GM12878 (cell line): ENCODE data around the gene ADAMTSL5. TPM values are rescaled to one million over a fixed set of nuclear protein-coding genes. Genes with fewer than 3 reads are reported as not detected.

Source experiments
- ATAC-seq: fragments of 200-7000 bp; cut with Tn5 transposase; 3 replicates; pipeline ENCODE4 v1.9.1; 2020; ENCODE audit warnings: mild to moderate bottlenecking, moderate library complexity
- BruUV-seq: library from RNA; stranded (reverse); fragments of 400-500 nt; replicated peaks from 2 replicates; lab custom pipeline; 2021; lab: Mats Ljungman, UMichigan
- CTCF ChIA-PET: fragments of 300-600 bp; sonication (Branson Sonifier 250); formaldehyde crosslinking; extraction: SDS; loops from one replicate; lab custom pipeline; 2021; ENCODE audit warnings: inconsistent platforms; lab: Yijun Ruan, JAX
- POLR2A ChIA-PET: fragments of 350-600 bp; formaldehyde crosslinking; extraction: SDS; loops from one replicate; lab custom pipeline; 2021; ENCODE audit warnings: inconsistent platforms; lab: Charles Lee
- RAD21 ChIA-PET: fragments of 300-600 bp; sonication (Branson Sonifier 250); formaldehyde crosslinking; loops from one replicate; lab custom pipeline; 2023; ENCODE audit warnings: antibody characterized with exemption; ENCODE audit not compliant: unreplicated experiment; lab: Charles Lee
- SMC1A ChIA-PET: fragments of 300-600 bp; sonication (Branson Sonifier 250); formaldehyde crosslinking; loops from one replicate; lab custom pipeline; 2023; ENCODE audit not compliant: unreplicated experiment, uncharacterized antibody; lab: Charles Lee
- DNase-seq: peaks from one replicate; pipeline ENCODE4 v3.0.0-alpha.2; 2011; ENCODE audit warnings: low read depth, low spot score
- FAIRE-seq: peaks from 3 replicates; lab custom pipeline; 2011; peaks lifted over from hg19 to GRCh38; lab: Jason Lieb, UNC
- H2AFZ ChIP-seq: 2 replicates; pipeline ENCODE4 v1.6.0; 2011; ENCODE audit warnings: low read depth, low read length, control low read depth; ENCODE audit not compliant: control insufficient read depth
- H3K27ac ChIP-seq: 2 replicates; pipeline ENCODE4 v1.5.1; 2011; ENCODE audit warnings: control low read depth; ENCODE audit not compliant: control insufficient read depth, insufficient read depth
- H3K27me3 ChIP-seq, 2 experiments: replicated peaks in 1 of 2; 2 replicates each; pipeline versions ENCODE4 v1.6.0 to v1.6.1; 2011; ENCODE audit warnings: low read length in 1 of 2; ENCODE audit not compliant: control insufficient read depth in 2 of 2, insufficient read depth in 2 of 2
- H3K36me3 ChIP-seq, 2 experiments: 2 replicates each; pipeline ENCODE4 v1.5.1; 2011; ENCODE audit warnings: low read length in 1 of 2; ENCODE audit not compliant: control insufficient read depth in 2 of 2, insufficient read depth in 2 of 2
- H3K4me1 ChIP-seq: 2 replicates; pipeline ENCODE4 v1.6.1; 2011; ENCODE audit warnings: mild to moderate bottlenecking, low read length, moderate library complexity, mixed read lengths; ENCODE audit not compliant: control insufficient read depth, insufficient read depth
- H3K4me2 ChIP-seq: 2 replicates; pipeline ENCODE4 v1.6.0; 2011; ENCODE audit warnings: control low read depth; ENCODE audit not compliant: control insufficient read depth, insufficient read depth
- H3K4me3 ChIP-seq: fragments of 200-600 bp; sonication (generic); 2 replicates; pipeline ENCODE4 v1.5.1; 2016
- H3K79me2 ChIP-seq: 2 replicates; pipeline ENCODE4 v1.6.0; 2011; ENCODE audit warnings: low read length; ENCODE audit not compliant: control insufficient read depth, insufficient read depth
- H3K9ac ChIP-seq: 2 replicates; pipeline ENCODE4 v1.8.0; 2011; ENCODE audit warnings: low read length, control low read depth, mixed read lengths; ENCODE audit not compliant: control insufficient read depth, insufficient read depth
- H3K9me3 ChIP-seq: replicated peaks from 3 replicates; pipeline ENCODE4 v1.5.1; 2011; ENCODE audit warnings: mild to moderate bottlenecking, low read length; ENCODE audit not compliant: control insufficient read depth, insufficient read depth
- H4K20me1 ChIP-seq: 2 replicates; pipeline ENCODE4 v1.6.0; 2011; ENCODE audit not compliant: control insufficient read depth, insufficient read depth
- MTA2 ChIP-seq: fragments of 450-650 bp; IDR thresholded peaks from 2 replicates; pipeline ENCODE4 v1.6.1; 2016; ENCODE audit warnings: low read depth, mild to moderate bottlenecking, moderate library complexity
- STAT3 ChIP-seq: IDR thresholded peaks from 2 replicates; pipeline ENCODE4 v1.6.1; 2011; ENCODE audit warnings: low read depth, low read length, improper control_type of control experiment
- SUZ12 ChIP-seq: fragments of 200-600 bp; sonication (generic); IDR thresholded peaks from one replicate; pipeline ENCODE4 v1.6.1; 2018; ENCODE audit warnings: antibody characterized with exemption, mild to moderate bottlenecking; ENCODE audit not compliant: unreplicated experiment
- ZNF217 ChIP-seq: fragments of 450-650 bp; IDR thresholded peaks from 2 replicates; pipeline ENCODE4 v1.6.1; 2017; ENCODE audit warnings: antibody characterized with exemption, mild to moderate bottlenecking
- WGBS: methylation state at CpG from one replicate; pipeline ENCODE4 v1.1.6; 2016; ENCODE audit warnings: low lambda C conversion rate; ENCODE audit not compliant: insufficient replicate concordance, insufficient coverage; ENCODE audit errors: missing lambda C conversion rate; 5-methylcytosine and 5-hydroxymethylcytosine counted together
- in situ Hi-C: fragments of 300-500 bp; cut with MboI; formaldehyde crosslinking; loops from 9 replicates; pipeline ENCODE4 v1.14.3; 2018; ENCODE audit warnings: mixed read lengths
- intact Hi-C: fragments of 100-400 bp; cut with micrococcal nuclease; formaldehyde crosslinking; loops from one replicate; pipeline ENCODE4 v1.14.2; 2022; ENCODE audit not compliant: unreplicated experiment
- polyA plus RNA-seq, 11 experiments: library from polyadenylated mRNA; depleted of rRNA in 4 of 11; unstranded in 6 of 11; stranded (reverse) in 5 of 11; fragments of >200 nt; fragmentation: Nextera tagmentation in 4 of 11; fragmentation: Illumina TruSeq in 1 of 11; extraction: Ambion mirVana in 4 of 11; extraction: Trizol in 1 of 11; gene quantifications; 1 replicate in 1 of 11; 2 replicates in 10 of 11; pipeline versions ENCODE4 v1.2.1 to v1.2.3, GENCODE V29; 2011 to 2016; ENCODE audit warnings: inconsistent platforms in 2 of 11, missing spikeins in 2 of 11, low read depth in 1 of 11
- total RNA-seq, 4 experiments: library from RNA; depleted of rRNA in 3 of 4; stranded (reverse); fragments of >200 nt in 3 of 4; fragmentation: Illumina TruSeq in 1 of 4; extraction: Trizol in 1 of 4; gene quantifications; 2 replicates each; pipeline versions ENCODE4 v1.2.1 to v1.2.3, GENCODE V29; 2013 to 2021
- TF ChIP-seq, protein P1 (sequence below): IDR thresholded peaks from 2 replicates; pipeline ENCODE4 v1.6.1; 2012; ENCODE audit warnings: improper control_type of control experiment, low read depth, low read length; ENCODE audit not compliant: insufficient replicate concordance
- TF ChIP-seq, protein P2 (sequence below): IDR thresholded peaks from 2 replicates; pipeline ENCODE4 v1.6.1; 2012; ENCODE audit warnings: mild to moderate bottlenecking, low read depth, low read length
- TF ChIP-seq, protein P3 (sequence below): fragments of 450-650 bp; IDR thresholded peaks from 2 replicates; pipeline ENCODE4 v1.6.1; 2017; ENCODE audit warnings: mild to moderate bottlenecking, moderate library complexity
- TF ChIP-seq, protein P4 (sequence below): IDR thresholded peaks from 2 replicates; pipeline ENCODE4 v1.6.1; 2012; ENCODE audit warnings: low read depth, low read length, improper control_type of control experiment

Gene ADAMTSL5
- total and polyA plus RNA-seq, 10 of the 15 experiments (the other 5 are each of a cell fraction or from before 2014, with no cell fraction given) = 0.04 to 0.83 (median 0.32) TPM; not detected in 4

DNA sequence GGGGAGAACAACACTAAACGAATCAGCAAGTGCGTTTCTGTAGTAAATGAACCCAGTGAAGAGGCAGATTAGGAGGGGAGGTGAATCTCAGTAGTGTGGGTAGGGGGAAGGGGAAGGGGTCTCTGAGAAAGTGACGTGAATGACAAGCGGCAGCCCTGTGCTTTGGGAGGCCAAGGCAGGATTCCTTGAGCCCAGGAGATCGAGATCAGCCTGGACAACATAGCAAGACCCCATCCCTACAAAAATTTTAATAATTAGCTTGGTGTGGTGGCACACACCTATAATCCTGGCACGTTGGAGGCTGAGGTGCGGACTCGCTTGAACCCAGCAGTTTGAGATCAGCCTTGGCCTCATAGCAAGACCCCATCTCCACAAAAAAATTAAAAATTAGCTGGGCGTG, 19.2 kb upstream of the ADAMTSL5 start:
- POLR2A ChIA-PET = no interaction called here
- in situ Hi-C loops (no loop called here), intact Hi-C loops (no loop called here)
- Histone ChIP-seq H3K79me2 (no peaks in the 10 kb centered on the region), H3K27ac (no peak overlapping the region), H3K27me3 (no peaks in the 10 kb centered on the region), H3K9me3 (no peaks in the 10 kb centered on the region), H3K4me3 (no peak overlapping the region), H4K20me1 (no peaks in the 10 kb centered on the region), H3K4me2 (no peak overlapping the region), H3K36me3 (no peaks in the 10 kb centered on the region), H3K9ac (no peak overlapping the region), H3K4me1 (no peaks in the 10 kb centered on the region), H2AFZ (no peak overlapping the region)
- BruUV-seq = no TSS peak
- no peak for FAIRE-seq
- SMC1A ChIA-PET = no interaction called here
- no peak for DNase-seq
- RAD21 ChIA-PET = no interaction called here
- TF ChIP-seq, protein P1, sequence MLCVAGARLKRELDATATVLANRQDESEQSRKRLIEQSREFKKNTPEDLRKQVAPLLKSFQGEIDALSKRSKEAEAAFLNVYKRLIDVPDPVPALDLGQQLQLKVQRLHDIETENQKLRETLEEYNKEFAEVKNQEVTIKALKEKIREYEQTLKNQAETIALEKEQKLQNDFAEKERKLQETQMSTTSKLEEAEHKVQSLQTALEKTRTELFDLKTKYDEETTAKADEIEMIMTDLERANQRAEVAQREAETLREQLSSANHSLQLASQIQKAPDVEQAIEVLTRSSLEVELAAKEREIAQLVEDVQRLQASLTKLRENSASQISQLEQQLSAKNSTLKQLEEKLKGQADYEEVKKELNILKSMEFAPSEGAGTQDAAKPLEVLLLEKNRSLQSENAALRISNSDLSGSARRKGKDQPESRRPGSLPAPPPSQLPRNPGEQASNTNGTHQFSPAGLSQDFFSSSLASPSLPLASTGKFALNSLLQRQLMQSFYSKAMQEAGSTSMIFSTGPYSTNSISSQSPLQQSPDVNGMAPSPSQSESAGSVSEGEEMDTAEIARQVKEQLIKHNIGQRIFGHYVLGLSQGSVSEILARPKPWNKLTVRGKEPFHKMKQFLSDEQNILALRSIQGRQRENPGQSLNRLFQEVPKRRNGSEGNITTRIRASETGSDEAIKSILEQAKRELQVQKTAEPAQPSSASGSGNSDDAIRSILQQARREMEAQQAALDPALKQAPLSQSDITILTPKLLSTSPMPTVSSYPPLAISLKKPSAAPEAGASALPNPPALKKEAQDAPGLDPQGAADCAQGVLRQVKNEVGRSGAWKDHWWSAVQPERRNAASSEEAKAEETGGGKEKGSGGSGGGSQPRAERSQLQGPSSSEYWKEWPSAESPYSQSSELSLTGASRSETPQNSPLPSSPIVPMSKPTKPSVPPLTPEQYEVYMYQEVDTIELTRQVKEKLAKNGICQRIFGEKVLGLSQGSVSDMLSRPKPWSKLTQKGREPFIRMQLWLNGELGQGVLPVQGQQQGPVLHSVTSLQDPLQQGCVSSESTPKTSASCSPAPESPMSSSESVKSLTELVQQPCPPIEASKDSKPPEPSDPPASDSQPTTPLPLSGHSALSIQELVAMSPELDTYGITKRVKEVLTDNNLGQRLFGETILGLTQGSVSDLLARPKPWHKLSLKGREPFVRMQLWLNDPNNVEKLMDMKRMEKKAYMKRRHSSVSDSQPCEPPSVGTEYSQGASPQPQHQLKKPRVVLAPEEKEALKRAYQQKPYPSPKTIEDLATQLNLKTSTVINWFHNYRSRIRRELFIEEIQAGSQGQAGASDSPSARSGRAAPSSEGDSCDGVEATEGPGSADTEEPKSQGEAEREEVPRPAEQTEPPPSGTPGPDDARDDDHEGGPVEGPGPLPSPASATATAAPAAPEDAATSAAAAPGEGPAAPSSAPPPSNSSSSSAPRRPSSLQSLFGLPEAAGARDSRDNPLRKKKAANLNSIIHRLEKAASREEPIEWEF = no peak
- TF ChIP-seq STAT3 (no peak), ZNF217 (no peak), MTA2 (no peak), SUZ12 (no peak)
- TF ChIP-seq, protein P2, sequence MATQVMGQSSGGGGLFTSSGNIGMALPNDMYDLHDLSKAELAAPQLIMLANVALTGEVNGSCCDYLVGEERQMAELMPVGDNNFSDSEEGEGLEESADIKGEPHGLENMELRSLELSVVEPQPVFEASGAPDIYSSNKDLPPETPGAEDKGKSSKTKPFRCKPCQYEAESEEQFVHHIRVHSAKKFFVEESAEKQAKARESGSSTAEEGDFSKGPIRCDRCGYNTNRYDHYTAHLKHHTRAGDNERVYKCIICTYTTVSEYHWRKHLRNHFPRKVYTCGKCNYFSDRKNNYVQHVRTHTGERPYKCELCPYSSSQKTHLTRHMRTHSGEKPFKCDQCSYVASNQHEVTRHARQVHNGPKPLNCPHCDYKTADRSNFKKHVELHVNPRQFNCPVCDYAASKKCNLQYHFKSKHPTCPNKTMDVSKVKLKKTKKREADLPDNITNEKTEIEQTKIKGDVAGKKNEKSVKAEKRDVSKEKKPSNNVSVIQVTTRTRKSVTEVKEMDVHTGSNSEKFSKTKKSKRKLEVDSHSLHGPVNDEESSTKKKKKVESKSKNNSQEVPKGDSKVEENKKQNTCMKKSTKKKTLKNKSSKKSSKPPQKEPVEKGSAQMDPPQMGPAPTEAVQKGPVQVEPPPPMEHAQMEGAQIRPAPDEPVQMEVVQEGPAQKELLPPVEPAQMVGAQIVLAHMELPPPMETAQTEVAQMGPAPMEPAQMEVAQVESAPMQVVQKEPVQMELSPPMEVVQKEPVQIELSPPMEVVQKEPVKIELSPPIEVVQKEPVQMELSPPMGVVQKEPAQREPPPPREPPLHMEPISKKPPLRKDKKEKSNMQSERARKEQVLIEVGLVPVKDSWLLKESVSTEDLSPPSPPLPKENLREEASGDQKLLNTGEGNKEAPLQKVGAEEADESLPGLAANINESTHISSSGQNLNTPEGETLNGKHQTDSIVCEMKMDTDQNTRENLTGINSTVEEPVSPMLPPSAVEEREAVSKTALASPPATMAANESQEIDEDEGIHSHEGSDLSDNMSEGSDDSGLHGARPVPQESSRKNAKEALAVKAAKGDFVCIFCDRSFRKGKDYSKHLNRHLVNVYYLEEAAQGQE = no peak
- TF ChIP-seq, protein P3, sequence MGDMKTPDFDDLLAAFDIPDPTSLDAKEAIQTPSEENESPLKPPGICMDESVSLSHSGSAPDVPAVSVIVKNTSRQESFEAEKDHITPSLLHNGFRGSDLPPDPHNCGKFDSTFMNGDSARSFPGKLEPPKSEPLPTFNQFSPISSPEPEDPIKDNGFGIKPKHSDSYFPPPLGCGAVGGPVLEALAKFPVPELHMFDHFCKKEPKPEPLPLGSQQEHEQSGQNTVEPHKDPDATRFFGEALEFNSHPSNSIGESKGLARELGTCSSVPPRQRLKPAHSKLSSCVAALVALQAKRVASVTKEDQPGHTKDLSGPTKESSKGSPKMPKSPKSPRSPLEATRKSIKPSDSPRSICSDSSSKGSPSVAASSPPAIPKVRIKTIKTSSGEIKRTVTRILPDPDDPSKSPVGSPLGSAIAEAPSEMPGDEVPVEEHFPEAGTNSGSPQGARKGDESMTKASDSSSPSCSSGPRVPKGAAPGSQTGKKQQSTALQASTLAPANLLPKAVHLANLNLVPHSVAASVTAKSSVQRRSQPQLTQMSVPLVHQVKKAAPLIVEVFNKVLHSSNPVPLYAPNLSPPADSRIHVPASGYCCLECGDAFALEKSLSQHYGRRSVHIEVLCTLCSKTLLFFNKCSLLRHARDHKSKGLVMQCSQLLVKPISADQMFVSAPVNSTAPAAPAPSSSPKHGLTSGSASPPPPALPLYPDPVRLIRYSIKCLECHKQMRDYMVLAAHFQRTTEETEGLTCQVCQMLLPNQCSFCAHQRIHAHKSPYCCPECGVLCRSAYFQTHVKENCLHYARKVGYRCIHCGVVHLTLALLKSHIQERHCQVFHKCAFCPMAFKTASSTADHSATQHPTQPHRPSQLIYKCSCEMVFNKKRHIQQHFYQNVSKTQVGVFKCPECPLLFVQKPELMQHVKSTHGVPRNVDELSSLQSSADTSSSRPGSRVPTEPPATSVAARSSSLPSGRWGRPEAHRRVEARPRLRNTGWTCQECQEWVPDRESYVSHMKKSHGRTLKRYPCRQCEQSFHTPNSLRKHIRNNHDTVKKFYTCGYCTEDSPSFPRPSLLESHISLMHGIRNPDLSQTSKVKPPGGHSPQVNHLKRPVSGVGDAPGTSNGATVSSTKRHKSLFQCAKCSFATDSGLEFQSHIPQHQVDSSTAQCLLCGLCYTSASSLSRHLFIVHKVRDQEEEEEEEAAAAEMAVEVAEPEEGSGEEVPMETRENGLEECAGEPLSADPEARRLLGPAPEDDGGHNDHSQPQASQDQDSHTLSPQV = no peak
- TF ChIP-seq, protein P4, sequence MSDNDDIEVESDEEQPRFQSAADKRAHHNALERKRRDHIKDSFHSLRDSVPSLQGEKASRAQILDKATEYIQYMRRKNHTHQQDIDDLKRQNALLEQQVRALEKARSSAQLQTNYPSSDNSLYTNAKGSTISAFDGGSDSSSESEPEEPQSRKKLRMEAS = no peak
- CTCF ChIA-PET = no interaction called here
- ATAC-seq = no peak
- 61% methylated on average over 9 of the region's 9 CpGs for WGBS
